A549 treated with AZD2906 at 1 μM for 4 hours (cell line): ENCODE results near the gene EHBP1L1. TPM values are rescaled to one million over a fixed set of nuclear protein-coding genes. Genes with fewer than 3 reads are reported as not detected.

Experiments used
- total RNA-seq: library from RNA; stranded (reverse); fragments of 200-300 nt; extraction: Qiagen RNA extraction; gene quantifications from 5 replicates; pipeline ENCODE4 v1.2.3, GENCODE V29; 2022

Gene EHBP1L1
- total RNA-seq = 27.8 to 36.2 TPM (median 31.5 TPM) in 5 replicates

GRCh38 chr11:65575568-65576231 is at the start of gene EHBP1L1:
Gene EHBP1L1 (plus strand): TSS chr11:65576053. CDS start chr11:65576303, 250 bp downstream.

GRCh38 chr11:65558002-65558929 is 17.6 kb upstream of the EHBP1L1 start, which contains the start of gene LTBP3:
Gene LTBP3 (minus strand): TSS chr11:65558359. CDS start chr11:65557959, 400 bp downstream.

GRCh38 chr11:65569973-65570918 is 5.6 kb upstream of the EHBP1L1 start, which contains the start of gene ZNRD2:
Gene ZNRD2 (plus strand): TSS chr11:65570477. CDS start chr11:65570492, 15 bp downstream.

GRCh38 chr11:65572356-65573051 is 3.3 kb upstream of the EHBP1L1 start, which contains the start of gene FAM89B:
Gene FAM89B (plus strand): TSS chr11:65572538. CDS start chr11:65572670, 132 bp downstream.

GRCh38 chr11:65595543-65596281 is 19.9 kb downstream of the EHBP1L1 start, which contains the start of gene KCNK7:
Gene KCNK7 (minus strand): TSS chr11:65595800. CDS start chr11:65595772, 28 bp downstream.

GRCh38 chr11:65615229-65615949 is 39.5 kb downstream of the EHBP1L1 start, which contains the start of gene PCNX3:
Gene PCNX3 (plus strand): TSS chr11:65615776. CDS start chr11:65616312, 536 bp downstream.

GRCh38 chr11:65637794-65638419 is 62.1 kb downstream of the EHBP1L1 start, which contains the start of gene SIPA1:
Gene SIPA1 (plus strand): TSS chr11:65638101. CDS start chr11:65640922, 2,821 bp downstream.

Other genes starting within 250 kb of the EHBP1L1 start
- 39.6 to 46.8 TPM (median 40.9 TPM) in 5 replicates for gene DPF2, start 242.2 kb upstream of the EHBP1L1 start, total RNA-seq
- gene TIGD3, start 221.3 kb upstream of the EHBP1L1 start, total RNA-seq = 0.94 to 1.3 TPM (median 1.2 TPM) in 5 replicates
- gene SLC25A45, start 193.4 kb upstream of the EHBP1L1 start, total RNA-seq = 12.1 to 15.2 TPM (median 14.2 TPM) in 5 replicates
- 45.6 to 53.2 TPM (median 48.9 TPM) in 5 replicates for gene FRMD8, start 189.4 kb upstream of the EHBP1L1 start, total RNA-seq
- 123 to 204 TPM (median 187 TPM) in 5 replicates for gene NEAT1, start 153.3 kb upstream of the EHBP1L1 start, total RNA-seq
- 42.9 to 87.3 TPM (median 59.9 TPM) in 5 replicates for gene MALAT1, start 77.0 kb upstream of the EHBP1L1 start, total RNA-seq
- gene SCYL1, start 51.0 kb upstream of the EHBP1L1 start, total RNA-seq = 47.8 to 62.4 TPM (median 58.2 TPM) in 5 replicates
- 89.3 to 122 TPM (median 106 TPM) in 5 replicates for gene LTBP3, start 17.7 kb upstream of the EHBP1L1 start, total RNA-seq
- 63.9 to 77.4 TPM (median 76.9 TPM) in 5 replicates for gene ZNRD2, start 5.6 kb upstream of the EHBP1L1 start, total RNA-seq
- gene FAM89B, start 3.5 kb upstream of the EHBP1L1 start, total RNA-seq = 26.3 to 47.9 TPM (median 45.5 TPM) in 5 replicates
- 0.51 to 0.95 TPM (median 0.72 TPM) in 5 replicates for gene KCNK7, start 19.7 kb downstream of the EHBP1L1 start, total RNA-seq
- 37.7 to 49.0 TPM (median 47.6 TPM) in 5 replicates for gene MAP3K11, start 38.2 kb downstream of the EHBP1L1 start, total RNA-seq
- gene PCNX3, start 39.7 kb downstream of the EHBP1L1 start, total RNA-seq = 26.0 to 36.3 TPM (median 34.9 TPM) in 5 replicates
- 14.3 to 21.2 TPM (median 19.7 TPM) in 5 replicates for gene SIPA1, start 62.0 kb downstream of the EHBP1L1 start, total RNA-seq
- 63.5 to 78.0 TPM (median 73.7 TPM) in 5 replicates for gene RELA, start 86.9 kb downstream of the EHBP1L1 start, total RNA-seq
- 40.9 to 56.0 TPM (median 50.3 TPM) in 5 replicates for gene KAT5, start 136.2 kb downstream of the EHBP1L1 start, total RNA-seq
- 28.0 to 49.4 TPM (median 47.9 TPM) in 5 replicates for gene RNASEH2C, start 144.7 kb downstream of the EHBP1L1 start, total RNA-seq
- 9.7 to 13.2 TPM (median 12.3 TPM) in 5 replicates for gene AP5B1, start 204.9 kb downstream of the EHBP1L1 start, total RNA-seq
- gene OVOL1, start 211.0 kb downstream of the EHBP1L1 start, total RNA-seq = 0.04 to 0.15 TPM (median 0.10 TPM) in 5 replicates